ENCODE data around the gene STARD5.

DNA sequence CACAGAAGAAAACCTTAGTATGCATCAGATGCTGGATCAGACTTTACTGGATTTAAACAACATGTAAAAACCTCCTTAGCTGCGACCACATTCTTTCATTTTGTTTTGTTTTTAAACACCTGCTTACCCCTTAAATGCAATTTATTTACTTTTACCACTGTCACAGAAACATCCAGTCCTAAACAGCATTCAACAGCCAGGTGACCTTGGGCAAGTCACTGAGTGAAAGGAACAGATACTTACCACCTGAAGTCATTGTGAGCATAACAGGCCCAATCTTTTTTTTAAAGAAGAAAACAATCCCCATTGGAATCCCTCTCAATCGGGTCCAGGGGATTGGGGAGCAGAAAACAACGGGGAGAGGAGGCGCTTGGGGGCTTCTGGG lies 390 bp downstream of the STARD5 start:
- TF ChIP-seq, protein P1, sequence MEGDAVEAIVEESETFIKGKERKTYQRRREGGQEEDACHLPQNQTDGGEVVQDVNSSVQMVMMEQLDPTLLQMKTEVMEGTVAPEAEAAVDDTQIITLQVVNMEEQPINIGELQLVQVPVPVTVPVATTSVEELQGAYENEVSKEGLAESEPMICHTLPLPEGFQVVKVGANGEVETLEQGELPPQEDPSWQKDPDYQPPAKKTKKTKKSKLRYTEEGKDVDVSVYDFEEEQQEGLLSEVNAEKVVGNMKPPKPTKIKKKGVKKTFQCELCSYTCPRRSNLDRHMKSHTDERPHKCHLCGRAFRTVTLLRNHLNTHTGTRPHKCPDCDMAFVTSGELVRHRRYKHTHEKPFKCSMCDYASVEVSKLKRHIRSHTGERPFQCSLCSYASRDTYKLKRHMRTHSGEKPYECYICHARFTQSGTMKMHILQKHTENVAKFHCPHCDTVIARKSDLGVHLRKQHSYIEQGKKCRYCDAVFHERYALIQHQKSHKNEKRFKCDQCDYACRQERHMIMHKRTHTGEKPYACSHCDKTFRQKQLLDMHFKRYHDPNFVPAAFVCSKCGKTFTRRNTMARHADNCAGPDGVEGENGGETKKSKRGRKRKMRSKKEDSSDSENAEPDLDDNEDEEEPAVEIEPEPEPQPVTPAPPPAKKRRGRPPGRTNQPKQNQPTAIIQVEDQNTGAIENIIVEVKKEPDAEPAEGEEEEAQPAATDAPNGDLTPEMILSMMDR (IDR thresholded peaks at IDR 0.05; ENCODE audit: low read depth, low read length, missing input control): no peak
- no peak for TF ChIP-seq SP1 (IDR thresholded peaks at IDR 0.05)
- TF ChIP-seq, protein P2, sequence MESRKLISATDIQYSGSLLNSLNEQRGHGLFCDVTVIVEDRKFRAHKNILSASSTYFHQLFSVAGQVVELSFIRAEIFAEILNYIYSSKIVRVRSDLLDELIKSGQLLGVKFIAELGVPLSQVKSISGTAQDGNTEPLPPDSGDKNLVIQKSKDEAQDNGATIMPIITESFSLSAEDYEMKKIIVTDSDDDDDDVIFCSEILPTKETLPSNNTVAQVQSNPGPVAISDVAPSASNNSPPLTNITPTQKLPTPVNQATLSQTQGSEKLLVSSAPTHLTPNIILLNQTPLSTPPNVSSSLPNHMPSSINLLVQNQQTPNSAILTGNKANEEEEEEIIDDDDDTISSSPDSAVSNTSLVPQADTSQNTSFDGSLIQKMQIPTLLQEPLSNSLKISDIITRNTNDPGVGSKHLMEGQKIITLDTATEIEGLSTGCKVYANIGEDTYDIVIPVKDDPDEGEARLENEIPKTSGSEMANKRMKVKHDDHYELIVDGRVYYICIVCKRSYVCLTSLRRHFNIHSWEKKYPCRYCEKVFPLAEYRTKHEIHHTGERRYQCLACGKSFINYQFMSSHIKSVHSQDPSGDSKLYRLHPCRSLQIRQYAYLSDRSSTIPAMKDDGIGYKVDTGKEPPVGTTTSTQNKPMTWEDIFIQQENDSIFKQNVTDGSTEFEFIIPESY (IDR thresholded peaks at IDR 0.05): no peak
- TF ChIP-seq YY1 (IDR thresholded peaks at IDR 0.05): no peak
- TF ChIP-seq, protein P3, sequence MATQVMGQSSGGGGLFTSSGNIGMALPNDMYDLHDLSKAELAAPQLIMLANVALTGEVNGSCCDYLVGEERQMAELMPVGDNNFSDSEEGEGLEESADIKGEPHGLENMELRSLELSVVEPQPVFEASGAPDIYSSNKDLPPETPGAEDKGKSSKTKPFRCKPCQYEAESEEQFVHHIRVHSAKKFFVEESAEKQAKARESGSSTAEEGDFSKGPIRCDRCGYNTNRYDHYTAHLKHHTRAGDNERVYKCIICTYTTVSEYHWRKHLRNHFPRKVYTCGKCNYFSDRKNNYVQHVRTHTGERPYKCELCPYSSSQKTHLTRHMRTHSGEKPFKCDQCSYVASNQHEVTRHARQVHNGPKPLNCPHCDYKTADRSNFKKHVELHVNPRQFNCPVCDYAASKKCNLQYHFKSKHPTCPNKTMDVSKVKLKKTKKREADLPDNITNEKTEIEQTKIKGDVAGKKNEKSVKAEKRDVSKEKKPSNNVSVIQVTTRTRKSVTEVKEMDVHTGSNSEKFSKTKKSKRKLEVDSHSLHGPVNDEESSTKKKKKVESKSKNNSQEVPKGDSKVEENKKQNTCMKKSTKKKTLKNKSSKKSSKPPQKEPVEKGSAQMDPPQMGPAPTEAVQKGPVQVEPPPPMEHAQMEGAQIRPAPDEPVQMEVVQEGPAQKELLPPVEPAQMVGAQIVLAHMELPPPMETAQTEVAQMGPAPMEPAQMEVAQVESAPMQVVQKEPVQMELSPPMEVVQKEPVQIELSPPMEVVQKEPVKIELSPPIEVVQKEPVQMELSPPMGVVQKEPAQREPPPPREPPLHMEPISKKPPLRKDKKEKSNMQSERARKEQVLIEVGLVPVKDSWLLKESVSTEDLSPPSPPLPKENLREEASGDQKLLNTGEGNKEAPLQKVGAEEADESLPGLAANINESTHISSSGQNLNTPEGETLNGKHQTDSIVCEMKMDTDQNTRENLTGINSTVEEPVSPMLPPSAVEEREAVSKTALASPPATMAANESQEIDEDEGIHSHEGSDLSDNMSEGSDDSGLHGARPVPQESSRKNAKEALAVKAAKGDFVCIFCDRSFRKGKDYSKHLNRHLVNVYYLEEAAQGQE (IDR thresholded peaks at IDR 0.05): no peak
- TF ChIP-seq HNF4A (conservative IDR thresholded peaks at IDR 0.05): no peak
- TF ChIP-seq TAF1 (conservative IDR thresholded peaks at IDR 0.05): no peak
- TF ChIP-seq, protein P4, sequence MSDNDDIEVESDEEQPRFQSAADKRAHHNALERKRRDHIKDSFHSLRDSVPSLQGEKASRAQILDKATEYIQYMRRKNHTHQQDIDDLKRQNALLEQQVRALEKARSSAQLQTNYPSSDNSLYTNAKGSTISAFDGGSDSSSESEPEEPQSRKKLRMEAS (IDR thresholded peaks at IDR 0.05): no peak
- no peak for TF ChIP-seq RXRA (IDR thresholded peaks at IDR 0.05)
- no peak for TF ChIP-seq FOXA1 (IDR thresholded peaks at IDR 0.05)
